ENCODE results near the gene CDH13. TPM values are rescaled to one million over a fixed set of nuclear protein-coding genes. Genes with fewer than 3 reads are reported as not detected.

CDH13 gene
- total RNA-seq, 1 donor from 2014 or later = 2.3 TPM

- Mint-ChIP-seq H3K4me3 (ENCODE audit: unreplicated experiment) (no peak overlapping the region), H3K27ac (ENCODE audit: unreplicated experiment) (no peak overlapping the region), H3K36me3 (ENCODE audit: low read depth, unreplicated experiment) (peaks cover 3% of the 10 kb centered on the region)
Observed at GRCh38 chr16:82625066-82625968, 1.5 kb upstream of the CDH13 start.

DNA sequence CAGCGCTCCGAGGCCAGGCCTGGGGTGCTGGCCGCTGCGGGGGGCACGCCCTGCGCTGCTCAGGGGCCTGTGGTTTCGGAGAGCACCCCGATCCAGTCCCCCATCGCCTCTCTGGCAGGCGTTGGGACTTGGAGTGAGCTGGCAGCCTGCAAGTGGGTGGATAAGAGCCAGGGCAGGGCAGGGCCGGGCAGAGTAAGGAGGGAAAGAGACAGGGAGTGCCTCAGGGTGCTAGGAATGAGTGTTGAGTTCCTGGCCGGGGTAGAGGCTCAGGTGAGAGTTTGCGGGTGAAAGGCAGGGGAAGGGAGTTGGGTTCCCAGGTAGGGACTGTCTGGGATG lies 1.3 kb downstream of the CDH13 start:
- Mint-ChIP-seq H3K4me1 (ENCODE audit: unreplicated experiment) (peaks cover 26% of the 10 kb centered on the region), H3K9me3 (ENCODE audit: unreplicated experiment) (no peaks in the 10 kb centered on the region), H3K27me3 (ENCODE audit: unreplicated experiment) (peaks cover 8% of the 10 kb centered on the region), H3K36me3 (ENCODE audit: low read depth, unreplicated experiment) (peaks cover 3% of the 10 kb centered on the region), H3K27ac (ENCODE audit: unreplicated experiment) (no peak overlapping the region), H3K4me3 (ENCODE audit: unreplicated experiment) (peak overlapping the region; percentile 13)
- TF ChIP-seq, protein P1, sequence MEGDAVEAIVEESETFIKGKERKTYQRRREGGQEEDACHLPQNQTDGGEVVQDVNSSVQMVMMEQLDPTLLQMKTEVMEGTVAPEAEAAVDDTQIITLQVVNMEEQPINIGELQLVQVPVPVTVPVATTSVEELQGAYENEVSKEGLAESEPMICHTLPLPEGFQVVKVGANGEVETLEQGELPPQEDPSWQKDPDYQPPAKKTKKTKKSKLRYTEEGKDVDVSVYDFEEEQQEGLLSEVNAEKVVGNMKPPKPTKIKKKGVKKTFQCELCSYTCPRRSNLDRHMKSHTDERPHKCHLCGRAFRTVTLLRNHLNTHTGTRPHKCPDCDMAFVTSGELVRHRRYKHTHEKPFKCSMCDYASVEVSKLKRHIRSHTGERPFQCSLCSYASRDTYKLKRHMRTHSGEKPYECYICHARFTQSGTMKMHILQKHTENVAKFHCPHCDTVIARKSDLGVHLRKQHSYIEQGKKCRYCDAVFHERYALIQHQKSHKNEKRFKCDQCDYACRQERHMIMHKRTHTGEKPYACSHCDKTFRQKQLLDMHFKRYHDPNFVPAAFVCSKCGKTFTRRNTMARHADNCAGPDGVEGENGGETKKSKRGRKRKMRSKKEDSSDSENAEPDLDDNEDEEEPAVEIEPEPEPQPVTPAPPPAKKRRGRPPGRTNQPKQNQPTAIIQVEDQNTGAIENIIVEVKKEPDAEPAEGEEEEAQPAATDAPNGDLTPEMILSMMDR (IDR thresholded peaks at IDR 0.05; ENCODE audit: unreplicated experiment) = no peak
- DNase-seq (ENCODE audit: low spot score) = no peak

More at GRCh38 chr16:82625066-82625968, 1.5 kb upstream of the CDH13 start:
- peaks cover 8% of the 10 kb centered on the region for H3K27me3 Mint-ChIP-seq (ENCODE audit: unreplicated experiment)
- TF ChIP-seq, protein P1 (IDR thresholded peaks at IDR 0.05; ENCODE audit: unreplicated experiment) = no peak
- no peaks in the 10 kb centered on the region for H3K9me3 Mint-ChIP-seq (ENCODE audit: unreplicated experiment)
- no peak for DNase-seq (ENCODE audit: low spot score)
- H3K4me1 Mint-ChIP-seq (ENCODE audit: unreplicated experiment) = peaks cover 15% of the 10 kb centered on the region

- Mint-ChIP-seq H3K4me1 (ENCODE audit: unreplicated experiment) (peaks cover 26% of the 10 kb centered on the region), H3K36me3 (ENCODE audit: low read depth, unreplicated experiment) (peaks cover 3% of the 10 kb centered on the region), H3K27me3 (ENCODE audit: unreplicated experiment) (peaks cover 8% of the 10 kb centered on the region), H3K4me3 (ENCODE audit: unreplicated experiment) (peak overlapping the region; percentile 75), H3K27ac (ENCODE audit: unreplicated experiment) (no peak overlapping the region), H3K9me3 (ENCODE audit: unreplicated experiment) (no peaks in the 10 kb centered on the region)
- TF ChIP-seq, protein P1 (IDR thresholded peaks at IDR 0.05; ENCODE audit: unreplicated experiment) = no peak
- DNase-seq (ENCODE audit: low spot score) = no peak
Observed at GRCh38 chr16:82628711-82629110, 1.9 kb downstream of the CDH13 start.

DNA sequence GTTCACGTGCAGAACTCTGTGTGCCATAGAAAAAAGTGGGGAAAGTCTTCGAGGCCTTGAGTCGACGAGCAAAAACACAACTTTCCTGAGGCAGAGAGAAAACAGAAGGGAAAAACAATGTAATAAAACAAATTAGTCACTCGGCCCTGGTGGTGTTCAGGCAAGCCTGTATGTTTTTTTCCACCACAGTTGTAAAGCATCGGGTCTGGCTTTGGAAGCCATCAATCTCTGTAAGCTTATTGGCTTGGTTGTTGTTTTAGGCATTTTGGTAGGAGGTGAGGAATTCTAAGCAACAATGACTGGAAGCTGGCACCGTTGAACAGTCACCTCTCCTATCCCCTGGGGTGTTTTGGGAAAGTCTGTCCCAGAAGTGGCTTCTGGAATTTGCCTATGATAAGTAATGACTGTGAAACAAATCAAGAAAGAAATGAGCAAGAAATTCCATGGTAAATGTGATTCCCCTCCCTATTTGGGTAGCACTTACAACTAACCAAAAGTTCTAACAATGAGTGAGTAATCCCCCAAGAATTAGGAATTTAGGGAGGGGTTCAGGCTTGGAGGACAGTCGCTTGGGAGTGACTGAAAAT lies 2.8 kb downstream of the CDH13 start:
- Mint-ChIP-seq H3K27ac (ENCODE audit: unreplicated experiment) (no peak overlapping the region), H3K27me3 (ENCODE audit: unreplicated experiment) (peaks cover 8% of the 10 kb centered on the region)
- no peak for DNase-seq (ENCODE audit: low spot score)

More for the DNA sequence above, 2.8 kb downstream of the CDH13 start:
- Mint-ChIP-seq H3K9me3 (ENCODE audit: unreplicated experiment) (no peaks in the 10 kb centered on the region), H3K4me3 (ENCODE audit: unreplicated experiment) (no peak overlapping the region), H3K36me3 (ENCODE audit: low read depth, unreplicated experiment) (peaks cover 3% of the 10 kb centered on the region), H3K4me1 (ENCODE audit: unreplicated experiment) (peaks cover 26% of the 10 kb centered on the region)
- TF ChIP-seq, protein P1 (IDR thresholded peaks at IDR 0.05; ENCODE audit: unreplicated experiment) = no peak

All from endothelial cell (in vitro differentiated cells).